K562 (cell line): ENCODE results near the gene CGB3.
"Not testable (repeated sequence)": the region's sequence is repeated elsewhere in the genome, so short reads cannot be mapped to it uniquely, and the experiment has no call there.

Experiments used
- ARNT ChIP-seq, 2 experiments: fragments of 450-650 bp; IDR thresholded peaks; 2 replicates each; pipeline ENCODE4 v1.6.1; 2016; ENCODE audit warnings: mild to moderate bottlenecking in 1 of 2
- EZH2 ChIP-seq: IDR thresholded peaks from 2 replicates; pipeline ENCODE4 v1.6.1; 2012; ENCODE audit warnings: low read depth, mild to moderate bottlenecking, inconsistent platforms, low read length, borderline replicate concordance
- SPI1 ChIP-seq: IDR thresholded peaks from 2 replicates; pipeline ENCODE4 v1.6.1; 2011; ENCODE audit warnings: low read depth, low read length, control low read depth, borderline replicate concordance
- TEAD2 ChIP-seq: fragments of 450-650 bp; IDR thresholded peaks from 2 replicates; pipeline ENCODE4 v1.6.1; 2016; ENCODE audit warnings: missing genetic modification characterization, control low read depth, missing compliant biosample characterization
- TF ChIP-seq, protein P1 (sequence below): fragments of 450-650 bp; formaldehyde crosslinking; IDR thresholded peaks from 2 replicates; pipeline ENCODE4 v1.4.0; 2022; ENCODE audit warnings: missing genetic modification characterization
- TF ChIP-seq, protein P2 (sequence below), 3 experiments: IDR thresholded peaks in 2 of 3; conservative IDR thresholded peaks in 1 of 3; 2 replicates each; pipeline ENCODE4 v1.5.1; 2011 to 2012; ENCODE audit warnings: low read length in 3 of 3, mild to moderate bottlenecking in 3 of 3, control low read depth in 2 of 3, improper control_type of control experiment in 1 of 3, inconsistent platforms in 1 of 3, low read depth in 1 of 3, mixed read lengths in 1 of 3, moderate library complexity in 1 of 3; ENCODE audit not compliant: insufficient read depth in 2 of 3

- TF ChIP-seq, protein P1, sequence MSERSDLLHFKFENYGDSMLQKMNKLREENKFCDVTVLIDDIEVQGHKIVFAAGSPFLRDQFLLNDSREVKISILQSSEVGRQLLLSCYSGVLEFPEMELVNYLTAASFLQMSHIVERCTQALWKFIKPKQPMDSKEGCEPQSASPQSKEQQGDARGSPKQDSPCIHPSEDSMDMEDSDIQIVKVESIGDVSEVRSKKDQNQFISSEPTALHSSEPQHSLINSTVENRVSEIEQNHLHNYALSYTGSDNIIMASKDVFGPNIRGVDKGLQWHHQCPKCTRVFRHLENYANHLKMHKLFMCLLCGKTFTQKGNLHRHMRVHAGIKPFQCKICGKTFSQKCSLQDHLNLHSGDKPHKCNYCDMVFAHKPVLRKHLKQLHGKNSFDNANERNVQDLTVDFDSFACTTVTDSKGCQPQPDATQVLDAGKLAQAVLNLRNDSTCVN (CRISPR knock-in tag): not testable (repeated sequence)
- TF ChIP-seq TEAD2 (tag); ARNT (IDR thresholded peaks at IDR 0.05); SPI1; EZH2: not testable (repeated sequence)
- TF ChIP-seq, protein P2, sequence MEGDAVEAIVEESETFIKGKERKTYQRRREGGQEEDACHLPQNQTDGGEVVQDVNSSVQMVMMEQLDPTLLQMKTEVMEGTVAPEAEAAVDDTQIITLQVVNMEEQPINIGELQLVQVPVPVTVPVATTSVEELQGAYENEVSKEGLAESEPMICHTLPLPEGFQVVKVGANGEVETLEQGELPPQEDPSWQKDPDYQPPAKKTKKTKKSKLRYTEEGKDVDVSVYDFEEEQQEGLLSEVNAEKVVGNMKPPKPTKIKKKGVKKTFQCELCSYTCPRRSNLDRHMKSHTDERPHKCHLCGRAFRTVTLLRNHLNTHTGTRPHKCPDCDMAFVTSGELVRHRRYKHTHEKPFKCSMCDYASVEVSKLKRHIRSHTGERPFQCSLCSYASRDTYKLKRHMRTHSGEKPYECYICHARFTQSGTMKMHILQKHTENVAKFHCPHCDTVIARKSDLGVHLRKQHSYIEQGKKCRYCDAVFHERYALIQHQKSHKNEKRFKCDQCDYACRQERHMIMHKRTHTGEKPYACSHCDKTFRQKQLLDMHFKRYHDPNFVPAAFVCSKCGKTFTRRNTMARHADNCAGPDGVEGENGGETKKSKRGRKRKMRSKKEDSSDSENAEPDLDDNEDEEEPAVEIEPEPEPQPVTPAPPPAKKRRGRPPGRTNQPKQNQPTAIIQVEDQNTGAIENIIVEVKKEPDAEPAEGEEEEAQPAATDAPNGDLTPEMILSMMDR (IDR thresholded peaks at IDR 0.05 in 2 of 3, conservative IDR thresholded peaks at IDR 0.05 in 1 of 3; ENCODE audit: insufficient read depth in 2 of 3, low read depth in 1 of 3, low read length in 3 of 3): not testable (repeated sequence)
Measured at GRCh38 chr19:49049011-49049410, 24.9 kb upstream of the CGB3 start, which contains the start of gene CGB8.
